CD1c-positive myeloid dendritic cell (primary cell): Measurements from ENCODE around the gene PTPRK.
"Not testable (repeated sequence)": the region's sequence is repeated elsewhere in the genome, so short reads cannot be mapped to it uniquely, and the experiment has no call there.

Source experiments
- DNase-seq: peaks from one replicate; pipeline ENCODE4 v3.0.0-alpha.2; 2016; ENCODE audit errors: extremely low spot score

Gene PTPRK

DNA sequence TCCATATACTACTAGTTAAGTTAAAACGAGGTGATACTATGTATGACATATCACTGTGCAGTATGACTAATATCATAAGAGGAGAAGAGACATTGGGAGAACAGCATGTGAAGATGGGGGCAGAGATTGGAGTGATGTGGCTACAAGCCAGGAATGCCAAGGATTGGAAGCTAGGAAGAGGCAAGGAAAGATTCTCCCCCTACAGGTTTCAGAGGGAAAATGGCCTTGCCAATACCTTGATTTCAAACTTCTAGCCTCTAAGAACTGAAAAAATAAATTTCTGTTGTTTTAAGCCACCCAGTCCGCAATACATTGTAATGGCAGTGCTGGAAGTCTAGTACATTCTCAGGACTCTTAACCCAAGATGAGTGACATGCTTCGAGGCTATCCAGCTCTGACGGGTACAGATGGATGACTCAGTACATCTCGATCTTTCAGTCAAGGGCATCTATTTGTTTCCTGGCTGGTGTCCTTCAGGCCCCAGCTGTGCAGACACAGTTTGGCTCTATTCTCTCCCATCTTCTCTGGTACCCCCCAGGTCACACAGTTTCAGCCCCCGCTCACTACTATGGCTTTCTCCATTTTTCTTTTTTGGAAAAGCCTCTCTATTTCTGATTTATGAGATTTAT lies 564.0 kb downstream of the PTPRK start:
- no peak for DNase-seq

DNA sequence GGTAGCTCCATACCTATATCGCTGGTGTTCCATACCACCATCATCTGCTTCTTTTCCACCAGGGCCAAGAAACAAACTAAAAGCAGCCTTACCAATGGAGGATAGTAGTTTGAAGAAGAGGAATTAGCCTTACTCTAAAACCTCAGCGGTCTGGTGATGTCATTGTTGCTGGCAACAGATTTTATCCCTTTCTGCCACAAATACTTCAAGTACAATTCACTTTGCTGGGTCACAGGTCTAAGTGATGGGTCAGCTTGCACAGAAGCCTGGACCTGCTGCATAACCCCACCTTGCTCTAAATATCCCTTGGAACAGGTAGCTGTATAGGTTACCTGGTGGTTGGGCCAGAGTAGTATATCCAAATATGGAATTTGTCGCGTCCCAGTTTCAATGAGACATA lies 566.3 kb downstream of the PTPRK start:
- no peak for DNase-seq

- DNase-seq, result no peak
These were observed 567.6 kb downstream of the PTPRK start for GRCh38 chr6:127952831-127953230.

- DNase-seq, result no peak
These were observed 568.2 kb downstream of the PTPRK start for GRCh38 chr6:127952176-127952575.

GRCh38 chr6:127951172-127951917 lies 569.1 kb downstream of the PTPRK start:
- DNase-seq, result no peak

- DNase-seq, result no peak
These were observed 569.7 kb downstream of the PTPRK start for GRCh38 chr6:127950566-127951145.

DNA sequence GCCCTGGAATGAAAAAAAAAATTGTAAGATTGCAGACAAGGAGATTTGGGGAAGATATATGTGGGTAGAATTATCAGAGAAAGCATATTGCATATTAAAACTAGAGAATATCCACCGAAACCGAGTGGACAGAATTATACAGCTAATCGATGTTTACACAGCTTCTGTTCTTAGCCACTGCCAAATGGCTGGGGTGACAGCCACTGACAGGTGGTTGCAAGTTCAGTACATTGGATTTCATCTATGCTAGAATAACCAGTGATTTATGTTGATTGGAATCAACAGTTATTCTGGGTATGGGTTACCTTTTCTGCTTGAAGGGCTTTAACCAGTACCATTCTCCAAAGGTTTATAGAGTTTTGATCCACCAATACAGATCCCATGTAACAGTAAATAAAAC lies 571.1 kb downstream of the PTPRK start:
- no peak for DNase-seq

DNA sequence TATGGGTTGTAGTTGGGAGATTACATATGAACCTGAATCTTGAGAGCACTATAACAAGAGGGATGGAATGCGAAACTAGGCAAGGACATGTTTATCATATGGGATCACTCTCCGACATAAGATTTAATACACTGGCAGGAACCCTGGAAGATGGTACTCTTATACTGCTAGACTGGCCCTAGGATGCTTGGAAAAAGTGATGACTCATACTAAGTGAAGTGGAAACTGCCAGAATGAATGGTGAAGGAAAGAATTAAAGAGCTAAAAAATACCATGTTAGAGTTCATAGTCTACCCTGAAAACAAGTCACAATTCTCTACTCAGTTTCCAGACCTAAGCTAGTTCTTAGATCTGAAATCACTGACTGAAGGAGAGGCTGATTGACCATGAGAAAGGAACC lies 574.0 kb downstream of the PTPRK start:
- no peak for DNase-seq

DNA sequence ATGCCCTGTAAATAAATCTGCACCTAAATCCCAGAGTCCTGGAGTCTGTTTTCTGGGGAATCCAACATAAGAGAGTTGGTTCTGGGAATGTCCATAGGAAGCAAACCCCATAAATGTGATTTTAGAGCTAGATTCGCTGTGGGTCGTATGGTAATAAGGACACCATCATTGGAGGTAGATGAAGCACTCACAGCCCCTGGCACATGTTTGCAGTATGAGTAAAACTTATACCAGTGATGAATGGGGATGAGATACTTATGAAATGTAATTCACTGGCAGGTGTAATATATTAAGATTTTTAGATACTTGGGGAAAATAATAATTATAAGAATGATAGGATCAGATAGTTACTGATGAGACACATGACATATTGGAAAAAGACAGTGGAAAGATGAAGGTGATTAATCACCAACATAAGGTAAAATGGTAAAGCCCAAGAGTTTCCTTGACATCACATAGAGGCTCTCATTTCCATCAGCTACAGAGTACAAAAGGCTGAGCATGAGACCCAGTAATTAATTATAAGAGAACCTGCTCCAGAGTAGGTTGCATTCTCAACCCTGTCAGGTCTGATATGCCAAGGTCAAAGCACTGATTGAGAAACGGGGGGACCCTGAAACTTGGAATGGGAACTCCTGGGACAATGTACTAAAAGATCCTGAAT lies 574.8 kb downstream of the PTPRK start:
- DNase-seq, result no peak

- no peak for DNase-seq
These were observed 579.2 kb downstream of the PTPRK start for GRCh38 chr6:127941228-127941627.

GRCh38 chr6:127939442-127940066 lies 580.8 kb downstream of the PTPRK start:
- DNase-seq, result no peak

- peak; percentile 7 for DNase-seq
These were observed 581.7 kb downstream of the PTPRK start for GRCh38 chr6:127938701-127939100.

DNA sequence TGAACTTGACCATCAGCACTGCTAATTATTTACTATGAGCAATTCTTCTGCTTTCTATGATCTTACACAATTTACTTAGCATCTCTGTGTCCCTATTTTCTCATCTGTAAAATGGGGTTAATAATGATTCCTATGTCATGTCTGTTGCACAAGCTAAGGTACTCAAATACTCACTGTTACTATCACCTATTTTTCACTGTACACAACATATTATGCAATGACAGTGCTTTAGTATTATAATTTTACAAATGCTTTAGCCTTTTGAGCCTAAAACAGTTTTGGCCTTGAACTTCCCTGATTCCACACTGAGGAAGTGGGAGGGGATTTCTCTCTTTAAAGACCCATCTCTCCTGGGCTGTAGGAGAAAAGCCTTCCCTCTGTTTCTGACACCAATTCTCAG lies 582.7 kb downstream of the PTPRK start:
- DNase-seq, result no peak

DNA sequence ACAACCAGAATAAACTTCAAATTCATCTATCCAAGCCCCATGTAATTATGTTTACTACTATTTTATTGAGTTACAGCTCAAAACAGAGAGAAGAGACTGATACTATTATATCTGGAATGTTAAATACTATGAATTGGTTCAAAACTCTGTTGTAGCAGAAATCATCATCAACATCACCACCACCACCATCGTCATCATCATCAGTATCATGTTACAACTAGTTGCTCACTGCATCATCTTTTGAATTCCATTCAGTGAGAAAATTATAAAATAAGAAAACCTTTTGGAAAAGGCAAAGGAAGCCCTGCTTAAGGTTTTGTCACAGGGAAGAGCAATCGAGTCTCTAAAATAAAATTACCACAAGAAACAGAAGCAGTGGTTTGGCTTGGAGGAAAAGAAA lies 583.3 kb downstream of the PTPRK start:
- DNase-seq, result no peak

- DNase-seq, result no peak
These were observed 585.4 kb downstream of the PTPRK start for GRCh38 chr6:127934956-127935355.

- peak; percentile 3 for DNase-seq
These were observed 586.3 kb downstream of the PTPRK start for GRCh38 chr6:127933852-127934840.

GRCh38 chr6:127933137-127933536 lies 587.3 kb downstream of the PTPRK start:
- DNase-seq, result no peak

DNA sequence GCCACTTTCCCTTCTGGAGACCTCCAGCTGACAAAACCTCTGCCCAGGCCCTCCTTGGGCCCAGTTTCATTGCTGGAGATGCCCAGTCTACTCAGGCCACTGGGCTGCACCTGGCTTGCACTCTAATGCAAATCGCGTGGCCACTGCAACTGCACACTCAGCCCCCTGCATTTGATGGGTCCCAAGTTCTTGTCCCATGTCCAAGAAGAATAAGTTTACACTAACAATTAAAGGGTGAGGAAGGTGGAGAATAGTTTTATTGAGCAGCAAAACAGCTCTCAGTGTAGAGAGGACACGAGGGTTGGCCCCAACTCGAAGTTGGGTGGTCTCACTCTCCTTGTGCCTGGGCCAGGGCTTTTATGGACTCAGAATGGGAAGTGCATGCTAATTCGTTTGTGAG lies 587.7 kb downstream of the PTPRK start:
- DNase-seq, result no peak

- DNase-seq, result not testable (repeated sequence)
These were observed 594.0 kb downstream of the PTPRK start for GRCh38 chr6:127926441-127926840.

GRCh38 chr6:127924440-127924839 lies 596.0 kb downstream of the PTPRK start:
- DNase-seq, result no peak

DNA sequence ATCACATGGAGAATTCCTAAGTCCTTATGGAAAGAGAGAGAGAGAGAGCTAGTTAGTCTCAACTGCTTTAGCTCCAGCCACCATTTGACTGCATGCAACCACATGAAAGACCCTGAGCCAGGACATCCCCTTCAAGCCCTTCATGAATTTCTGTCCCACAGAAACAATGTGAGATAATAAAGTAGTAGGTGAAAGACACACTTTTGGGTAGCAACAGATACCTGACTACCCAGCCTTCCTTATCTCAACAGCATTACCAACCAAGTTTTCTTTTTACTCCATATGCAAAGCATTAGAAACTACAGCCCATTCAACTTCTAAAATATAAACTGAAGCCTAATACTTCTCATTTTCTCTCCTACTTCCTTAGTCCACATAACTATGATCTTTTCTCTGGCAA lies 596.4 kb downstream of the PTPRK start:
- no peak for DNase-seq
